ENCODE data around the gene PDE3A.

PDE3A gene

GRCh38 chr12:20339060-20339459 lies 29.3 kb upstream of the PDE3A start:
- no peak overlapping the region for H4K12ac ChIP-seq (ENCODE audit: low read depth, low read length)
- H3K14ac ChIP-seq (ENCODE audit: low read length), result no peak overlapping the region
- no peaks in the 10 kb centered on the region for H3K79me1 ChIP-seq (ENCODE audit: low read length)
- H3K27me3 ChIP-seq (ENCODE audit: insufficient read depth, low read length), result no peaks in the 10 kb centered on the region
- no CpG with 5 or more reads among the region's 2 CpGs for WGBS (ENCODE audit: extremely low coverage, insufficient coverage, insufficient read length)
- no peak overlapping the region for H2BK5ac ChIP-seq (ENCODE audit: low read depth, low read length, poor library complexity)
- no peak for DNase-seq
- no peak overlapping the region for H3K9ac ChIP-seq (ENCODE audit: low read length)
- no peaks in the 10 kb centered on the region for H3K79me2 ChIP-seq (ENCODE audit: control insufficient read depth, insufficient read depth, low read length, poor library complexity)
- no peak overlapping the region for H3K4ac ChIP-seq (ENCODE audit: low read depth, low read length)
- H2BK120ac ChIP-seq (ENCODE audit: insufficient read depth, low read length, poor library complexity), result no peak overlapping the region
- H3K4me1 ChIP-seq (ENCODE audit: control insufficient read depth in 1 of 2, insufficient read depth in 2 of 2, low read length in 2 of 2), result no peaks in the 10 kb centered on the region
- no peak overlapping the region for H2AFZ ChIP-seq (ENCODE audit: insufficient read depth, low read length, poor library complexity)
- no peak overlapping the region for H2BK12ac ChIP-seq (ENCODE audit: low read length)
- H4K91ac ChIP-seq (ENCODE audit: low read depth, low read length), result no peak overlapping the region
- H3K4me3 ChIP-seq (ENCODE audit: low read depth, low read length), result no peak overlapping the region
- no peak overlapping the region for H3K23ac ChIP-seq (ENCODE audit: low read length)
- H3K36me3 ChIP-seq (ENCODE audit: control insufficient read depth in 1 of 2, insufficient read depth in 2 of 2, low read length in 2 of 2), result no peaks in the 10 kb centered on the region
- H3K9me3 ChIP-seq (ENCODE audit: insufficient read depth, low read depth, low read length), result peaks cover 2% of the 10 kb centered on the region
- no peak overlapping the region for H2AK5ac ChIP-seq (ENCODE audit: low read length)
- H4K8ac ChIP-seq (ENCODE audit: low read depth, low read length), result no peak overlapping the region
- H3K4me2 ChIP-seq (ENCODE audit: low read length), result no peak overlapping the region
- H3K18ac ChIP-seq (ENCODE audit: low read length), result no peak overlapping the region
- no peak overlapping the region for H3K27ac ChIP-seq (ENCODE audit: low read depth, low read length)

DNA sequence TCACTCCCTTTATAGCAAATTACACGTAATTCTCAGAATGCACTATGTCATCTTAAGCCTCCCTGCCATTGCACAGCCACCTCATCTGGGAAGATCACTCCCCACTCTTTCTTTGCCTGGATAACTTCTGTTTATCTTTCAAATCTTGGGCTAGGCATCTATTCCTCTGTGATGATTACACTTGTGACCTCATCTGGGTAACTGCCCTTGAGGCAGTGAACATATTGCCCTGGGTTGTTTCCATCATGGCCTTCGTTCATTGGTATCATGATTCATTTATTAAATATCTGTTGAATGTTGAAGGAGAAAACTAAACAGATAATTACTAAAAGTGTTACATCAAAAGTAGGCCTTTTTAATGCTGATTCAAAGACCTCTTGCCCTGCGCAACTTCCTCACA lies 26.2 kb upstream of the PDE3A start:
- H3K79me2 ChIP-seq (ENCODE audit: control insufficient read depth, insufficient read depth, low read length, poor library complexity), result no peaks in the 10 kb centered on the region
- no peaks in the 10 kb centered on the region for H3K9me3 ChIP-seq (ENCODE audit: insufficient read depth, low read depth, low read length)
- H2BK5ac ChIP-seq (ENCODE audit: low read depth, low read length, poor library complexity), result no peak overlapping the region
- H3K14ac ChIP-seq (ENCODE audit: low read length), result no peak overlapping the region
- H3K27ac ChIP-seq (ENCODE audit: low read depth, low read length), result no peak overlapping the region
- H4K12ac ChIP-seq (ENCODE audit: low read depth, low read length), result no peak overlapping the region
- H3K18ac ChIP-seq (ENCODE audit: low read length), result no peak overlapping the region
- no peak overlapping the region for H2AFZ ChIP-seq (ENCODE audit: insufficient read depth, low read length, poor library complexity)
- no peak overlapping the region for H2BK12ac ChIP-seq (ENCODE audit: low read length)
- no peaks in the 10 kb centered on the region for H3K79me1 ChIP-seq (ENCODE audit: low read length)
- no peak overlapping the region for H3K4ac ChIP-seq (ENCODE audit: low read depth, low read length)
- WGBS (ENCODE audit: extremely low coverage, insufficient coverage, insufficient read length), result no CpG with 5 or more reads among the region's 3 CpGs
- H3K4me3 ChIP-seq (ENCODE audit: low read depth, low read length), result no peak overlapping the region
- no peaks in the 10 kb centered on the region for H3K27me3 ChIP-seq (ENCODE audit: insufficient read depth, low read length)
- H3K36me3 ChIP-seq (ENCODE audit: control insufficient read depth in 1 of 2, insufficient read depth in 2 of 2, low read length in 2 of 2), result no peaks in the 10 kb centered on the region
- H4K8ac ChIP-seq (ENCODE audit: low read depth, low read length), result no peak overlapping the region
- H3K4me2 ChIP-seq (ENCODE audit: low read length), result no peak overlapping the region
- peak; percentile 2 to 8 for DNase-seq
- H3K9ac ChIP-seq (ENCODE audit: low read length), result no peak overlapping the region
- no peaks in the 10 kb centered on the region for H3K4me1 ChIP-seq (ENCODE audit: control insufficient read depth in 1 of 2, insufficient read depth in 2 of 2, low read length in 2 of 2)
- H2AK5ac ChIP-seq (ENCODE audit: low read length), result no peak overlapping the region
- H3K23ac ChIP-seq (ENCODE audit: low read length), result no peak overlapping the region
- H2BK120ac ChIP-seq (ENCODE audit: insufficient read depth, low read length, poor library complexity), result no peak overlapping the region
- no peak overlapping the region for H4K91ac ChIP-seq (ENCODE audit: low read depth, low read length)

DNA sequence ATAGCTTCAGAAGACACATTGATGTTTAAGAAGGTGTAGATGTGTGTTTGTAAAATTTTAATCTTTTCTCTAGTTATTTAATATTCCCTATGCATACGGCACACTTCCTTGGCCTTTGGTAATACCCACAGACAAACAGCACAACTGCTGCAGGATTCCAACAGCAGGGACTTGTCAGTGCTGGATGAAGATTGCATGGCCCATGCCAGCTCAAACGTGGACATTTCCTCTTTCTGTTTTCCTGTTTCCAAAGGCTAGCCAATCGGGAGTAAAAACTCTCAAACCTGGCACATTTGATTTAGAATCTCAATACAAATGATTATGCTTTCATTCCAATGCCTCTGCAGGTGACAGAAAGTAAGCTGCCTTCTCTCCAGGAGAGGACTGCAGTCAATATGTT lies 22.5 kb upstream of the PDE3A start:
- Histone ChIP-seq H2BK5ac (ENCODE audit: low read depth, low read length, poor library complexity) (no peak overlapping the region), H3K27me3 (ENCODE audit: insufficient read depth, low read length) (no peaks in the 10 kb centered on the region), H3K9ac (ENCODE audit: low read length) (no peak overlapping the region), H4K8ac (ENCODE audit: low read depth, low read length) (no peak overlapping the region), H3K79me1 (ENCODE audit: low read length) (no peaks in the 10 kb centered on the region), H3K4me3 (ENCODE audit: low read depth, low read length) (no peak overlapping the region), H2AK5ac (ENCODE audit: low read length) (no peak overlapping the region), H2AFZ (ENCODE audit: insufficient read depth, low read length, poor library complexity) (no peak overlapping the region), H3K4ac (ENCODE audit: low read depth, low read length) (no peak overlapping the region), H2BK120ac (ENCODE audit: insufficient read depth, low read length, poor library complexity) (no peak overlapping the region), H4K12ac (ENCODE audit: low read depth, low read length) (no peak overlapping the region), H3K14ac (ENCODE audit: low read length) (no peak overlapping the region), H3K36me3 (ENCODE audit: control insufficient read depth in 1 of 2, insufficient read depth in 2 of 2, low read length in 2 of 2) (no peaks in the 10 kb centered on the region), H3K9me3 (ENCODE audit: insufficient read depth, low read depth, low read length) (no peaks in the 10 kb centered on the region), H3K23ac (ENCODE audit: low read length) (no peak overlapping the region), H4K91ac (ENCODE audit: low read depth, low read length) (no peak overlapping the region), H3K27ac (ENCODE audit: low read depth, low read length) (no peak overlapping the region), H3K79me2 (ENCODE audit: control insufficient read depth, insufficient read depth, low read length, poor library complexity) (no peaks in the 10 kb centered on the region), H3K4me2 (ENCODE audit: low read length) (no peak overlapping the region), H3K4me1 (ENCODE audit: control insufficient read depth in 1 of 2, insufficient read depth in 2 of 2, low read length in 2 of 2) (no peaks in the 10 kb centered on the region), H3K18ac (ENCODE audit: low read length) (no peak overlapping the region), H2BK12ac (ENCODE audit: low read length) (no peak overlapping the region)
- DNase-seq, result no peak
- no CpG with 5 or more reads among the region's 3 CpGs for WGBS (ENCODE audit: extremely low coverage, insufficient coverage, insufficient read length)

DNA sequence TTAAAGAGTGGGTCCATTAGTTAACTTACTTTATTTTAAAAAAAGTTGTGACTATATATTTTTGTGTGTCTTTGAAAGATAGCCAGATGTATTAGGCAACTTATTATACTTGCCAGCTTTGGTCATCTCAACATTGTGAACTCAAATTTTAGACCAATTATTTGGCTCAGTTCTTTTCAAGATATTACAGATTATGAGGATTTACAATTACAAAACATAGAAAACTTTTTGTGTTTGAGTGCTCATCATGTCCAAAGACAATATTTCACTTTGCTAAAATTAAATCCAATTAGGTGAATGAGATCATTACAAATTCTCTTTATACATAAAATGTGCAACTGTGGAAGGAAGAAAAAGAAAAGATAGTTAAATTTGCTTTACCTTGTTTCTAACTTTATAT lies 18.3 kb upstream of the PDE3A start:
- Histone ChIP-seq H2AFZ (ENCODE audit: insufficient read depth, low read length, poor library complexity) (no peak overlapping the region), H3K14ac (ENCODE audit: low read length) (no peak overlapping the region), H3K9ac (ENCODE audit: low read length) (no peak overlapping the region), H4K12ac (ENCODE audit: low read depth, low read length) (no peak overlapping the region), H3K9me3 (ENCODE audit: insufficient read depth, low read depth, low read length) (no peaks in the 10 kb centered on the region), H3K23ac (ENCODE audit: low read length) (no peak overlapping the region), H3K4ac (ENCODE audit: low read depth, low read length) (no peak overlapping the region), H3K79me2 (ENCODE audit: control insufficient read depth, insufficient read depth, low read length, poor library complexity) (no peaks in the 10 kb centered on the region), H4K8ac (ENCODE audit: low read depth, low read length) (no peak overlapping the region), H3K4me3 (ENCODE audit: low read depth, low read length) (no peak overlapping the region), H2BK120ac (ENCODE audit: insufficient read depth, low read length, poor library complexity) (no peak overlapping the region), H3K4me1 (ENCODE audit: control insufficient read depth in 1 of 2, insufficient read depth in 2 of 2, low read length in 2 of 2) (no peaks in the 10 kb centered on the region), H2AK5ac (ENCODE audit: low read length) (no peak overlapping the region), H3K4me2 (ENCODE audit: low read length) (no peak overlapping the region), H3K27me3 (ENCODE audit: insufficient read depth, low read length) (no peaks in the 10 kb centered on the region), H3K18ac (ENCODE audit: low read length) (no peak overlapping the region), H2BK5ac (ENCODE audit: low read depth, low read length, poor library complexity) (no peak overlapping the region), H4K91ac (ENCODE audit: low read depth, low read length) (no peak overlapping the region), H2BK12ac (ENCODE audit: low read length) (no peak overlapping the region), H3K27ac (ENCODE audit: low read depth, low read length) (no peak overlapping the region), H3K79me1 (ENCODE audit: low read length) (no peaks in the 10 kb centered on the region), H3K36me3 (ENCODE audit: control insufficient read depth in 1 of 2, insufficient read depth in 2 of 2, low read length in 2 of 2) (no peaks in the 10 kb centered on the region)
- no peak for DNase-seq

- Histone ChIP-seq H4K12ac (ENCODE audit: low read depth, low read length) (no peak overlapping the region), H3K14ac (ENCODE audit: low read length) (no peak overlapping the region), H3K79me2 (ENCODE audit: control insufficient read depth, insufficient read depth, low read length, poor library complexity) (no peaks in the 10 kb centered on the region), H2AK5ac (ENCODE audit: low read length) (no peak overlapping the region), H2BK12ac (ENCODE audit: low read length) (no peak overlapping the region), H3K4ac (ENCODE audit: low read depth, low read length) (no peak overlapping the region), H3K4me1 (ENCODE audit: control insufficient read depth in 1 of 2, insufficient read depth in 2 of 2, low read length in 2 of 2) (no peaks in the 10 kb centered on the region), H3K27ac (ENCODE audit: low read depth, low read length) (no peak overlapping the region), H3K9ac (ENCODE audit: low read length) (no peak overlapping the region), H3K36me3 (ENCODE audit: control insufficient read depth in 1 of 2, insufficient read depth in 2 of 2, low read length in 2 of 2) (no peaks in the 10 kb centered on the region), H3K27me3 (ENCODE audit: insufficient read depth, low read length) (no peaks in the 10 kb centered on the region), H2AFZ (ENCODE audit: insufficient read depth, low read length, poor library complexity) (no peak overlapping the region), H3K18ac (ENCODE audit: low read length) (no peak overlapping the region), H2BK120ac (ENCODE audit: insufficient read depth, low read length, poor library complexity) (no peak overlapping the region), H4K8ac (ENCODE audit: low read depth, low read length) (no peak overlapping the region), H3K4me3 (ENCODE audit: low read depth, low read length) (no peak overlapping the region), H3K23ac (ENCODE audit: low read length) (no peak overlapping the region), H3K4me2 (ENCODE audit: low read length) (no peak overlapping the region), H3K9me3 (ENCODE audit: insufficient read depth, low read depth, low read length) (no peaks in the 10 kb centered on the region), H3K79me1 (ENCODE audit: low read length) (no peaks in the 10 kb centered on the region), H2BK5ac (ENCODE audit: low read depth, low read length, poor library complexity) (no peak overlapping the region), H4K91ac (ENCODE audit: low read depth, low read length) (no peak overlapping the region)
- no CpG with 5 or more reads among the region's 5 CpGs for WGBS (ENCODE audit: extremely low coverage, insufficient coverage, insufficient read length)
- no peak for DNase-seq
These were observed 17.8 kb upstream of the PDE3A start for GRCh38 chr12:20350495-20350894.

Measured in trophoblast cell (in vitro differentiated cells and primary cell).